OCI-LY1 (cell line): ENCODE data around the gene ANKRD6.

Source experiments
- EZH2 ChIP-seq: fragments of 200-600 bp; sonication (generic), shearing (Covaris generic); IDR thresholded peaks from 2 replicates; pipeline ENCODE4 v1.8.0; 2017; ENCODE audit warnings: borderline replicate concordance, mixed run types, mild to moderate bottlenecking, antibody characterized with exemption, low read length, moderate library complexity, mixed read lengths
- TF ChIP-seq, protein P1 (sequence below): fragments of 200-600 bp; sonication (generic), shearing (Covaris generic); IDR thresholded peaks from 2 replicates; pipeline ENCODE4 v1.5.1; 2017; ENCODE audit warnings: mild to moderate bottlenecking, antibody characterized with exemption, low read length, moderate library complexity, mixed read lengths

DNA sequence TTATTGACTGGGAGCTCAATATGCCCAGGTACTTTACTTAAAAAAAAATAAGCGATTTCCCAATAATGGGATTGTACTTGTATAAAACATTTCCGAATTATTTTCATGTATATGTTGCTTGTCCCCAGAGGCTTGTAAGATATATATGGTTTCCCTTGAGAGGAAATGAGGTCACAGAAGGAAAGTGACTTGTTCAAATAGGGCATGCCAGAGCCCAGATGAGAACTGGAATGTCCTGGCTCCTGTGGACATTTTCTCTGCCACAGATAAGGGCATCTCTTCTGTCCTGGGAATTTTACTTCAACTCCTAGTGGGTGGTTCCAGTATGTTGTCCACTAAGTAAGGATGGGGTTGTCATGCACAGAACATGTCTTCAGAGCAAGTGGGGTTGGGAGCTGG, 142.6 kb downstream of the ANKRD6 start:
- TF ChIP-seq, protein P1, sequence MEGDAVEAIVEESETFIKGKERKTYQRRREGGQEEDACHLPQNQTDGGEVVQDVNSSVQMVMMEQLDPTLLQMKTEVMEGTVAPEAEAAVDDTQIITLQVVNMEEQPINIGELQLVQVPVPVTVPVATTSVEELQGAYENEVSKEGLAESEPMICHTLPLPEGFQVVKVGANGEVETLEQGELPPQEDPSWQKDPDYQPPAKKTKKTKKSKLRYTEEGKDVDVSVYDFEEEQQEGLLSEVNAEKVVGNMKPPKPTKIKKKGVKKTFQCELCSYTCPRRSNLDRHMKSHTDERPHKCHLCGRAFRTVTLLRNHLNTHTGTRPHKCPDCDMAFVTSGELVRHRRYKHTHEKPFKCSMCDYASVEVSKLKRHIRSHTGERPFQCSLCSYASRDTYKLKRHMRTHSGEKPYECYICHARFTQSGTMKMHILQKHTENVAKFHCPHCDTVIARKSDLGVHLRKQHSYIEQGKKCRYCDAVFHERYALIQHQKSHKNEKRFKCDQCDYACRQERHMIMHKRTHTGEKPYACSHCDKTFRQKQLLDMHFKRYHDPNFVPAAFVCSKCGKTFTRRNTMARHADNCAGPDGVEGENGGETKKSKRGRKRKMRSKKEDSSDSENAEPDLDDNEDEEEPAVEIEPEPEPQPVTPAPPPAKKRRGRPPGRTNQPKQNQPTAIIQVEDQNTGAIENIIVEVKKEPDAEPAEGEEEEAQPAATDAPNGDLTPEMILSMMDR, result no peak
- TF ChIP-seq EZH2, result no peak
